ENCODE measurements around the gene KPNA1. TPM values are rescaled to one million over a fixed set of nuclear protein-coding genes. Genes with fewer than 3 reads are reported as not detected.
A peak's percentile ranks its signal among the peaks of the same experiment; 100 is the strongest.

The KPNA1 gene
- total and polyA plus RNA-seq, 2 of the 13 experiments (the other 11 are each of a cell fraction or from before 2014, with no cell fraction given), result 15.4 to 30.0 TPM

DNA sequence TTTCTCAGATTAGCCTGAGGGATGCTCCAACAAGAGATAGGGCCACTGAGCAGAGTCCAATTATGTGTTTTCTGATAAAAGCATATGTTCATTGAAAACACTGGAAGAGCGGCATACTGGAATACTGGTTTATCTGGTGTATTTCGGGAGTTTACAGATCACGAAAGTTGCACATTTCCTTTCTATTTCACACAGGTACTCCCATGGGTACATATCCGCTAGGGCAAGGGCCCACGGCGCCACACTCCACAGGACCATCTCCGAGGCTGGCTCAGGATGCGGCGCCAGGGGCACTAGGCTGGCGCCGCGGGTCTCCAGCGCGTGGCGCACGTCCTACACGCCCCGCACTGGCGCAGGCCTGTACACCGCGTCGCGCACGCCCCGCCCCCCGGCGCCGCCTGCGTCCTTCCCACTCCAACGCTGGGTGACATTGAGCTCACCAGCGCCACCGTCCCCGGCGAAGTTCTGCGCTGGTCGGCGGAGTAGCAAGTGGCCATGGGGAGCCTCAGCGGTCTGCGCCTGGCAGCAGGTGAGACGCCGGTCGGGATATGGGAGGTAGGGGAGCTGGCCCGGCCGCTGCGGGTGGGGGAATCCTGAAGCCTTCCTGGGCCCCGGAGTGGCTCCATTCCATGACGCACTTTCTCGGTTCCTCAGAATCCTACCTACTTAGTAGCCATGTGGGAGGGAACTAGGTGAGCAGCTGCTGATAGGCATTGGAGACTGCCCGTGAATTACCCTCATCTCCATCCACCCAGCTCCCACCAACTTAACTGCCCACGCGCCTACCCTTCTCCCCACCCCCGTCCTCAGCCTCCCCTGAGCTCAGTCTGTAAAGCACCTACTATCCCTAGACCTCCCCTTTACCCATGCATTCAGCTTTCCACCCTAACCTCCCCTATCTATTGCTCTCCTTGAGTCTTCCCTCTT, 130.7 kb downstream of the KPNA1 start, which contains the start of gene FAM162A (continued):
- TF ChIP-seq GLMP (CRISPR knock-in tag; IDR thresholded peaks at IDR 0.05; ENCODE audit: borderline replicate concordance), result no peak
- TF ChIP-seq FOXM1 (CRISPR knock-in tag; IDR thresholded peaks at IDR 0.05), result 0 out of 2 replicates have a peak, but pooled peaks have one; percentile 77
- TF ChIP-seq TSC22D2 (CRISPR knock-in tag; IDR thresholded peaks at IDR 0.05; ENCODE audit: borderline replicate concordance), result peak; percentile 64; the same call in 1 of the 2 replicates
- TF ChIP-seq ZFAT (CRISPR knock-in tag; conservative IDR thresholded peaks at IDR 0.05), result no peak
- TF ChIP-seq, protein P1, sequence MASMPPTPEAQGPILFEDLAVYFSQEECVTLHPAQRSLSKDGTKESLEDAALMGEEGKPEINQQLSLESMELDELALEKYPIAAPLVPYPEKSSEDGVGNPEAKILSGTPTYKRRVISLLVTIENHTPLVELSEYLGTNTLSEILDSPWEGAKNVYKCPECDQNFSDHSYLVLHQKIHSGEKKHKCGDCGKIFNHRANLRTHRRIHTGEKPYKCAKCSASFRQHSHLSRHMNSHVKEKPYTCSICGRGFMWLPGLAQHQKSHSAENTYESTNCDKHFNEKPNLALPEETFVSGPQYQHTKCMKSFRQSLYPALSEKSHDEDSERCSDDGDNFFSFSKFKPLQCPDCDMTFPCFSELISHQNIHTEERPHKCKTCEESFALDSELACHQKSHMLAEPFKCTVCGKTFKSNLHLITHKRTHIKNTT (CRISPR knock-in tag; IDR thresholded peaks at IDR 0.05), result no peak
- TF ChIP-seq FOXA3 (CRISPR knock-in tag; IDR thresholded peaks at IDR 0.05), result peak; percentile 82; the same call in 1 of the 2 replicates
- peak; percentile 97 for TF ChIP-seq MYC (CRISPR knock-in tag; IDR thresholded peaks at IDR 0.05; ENCODE audit: borderline replicate concordance)
- TF ChIP-seq, protein P2, sequence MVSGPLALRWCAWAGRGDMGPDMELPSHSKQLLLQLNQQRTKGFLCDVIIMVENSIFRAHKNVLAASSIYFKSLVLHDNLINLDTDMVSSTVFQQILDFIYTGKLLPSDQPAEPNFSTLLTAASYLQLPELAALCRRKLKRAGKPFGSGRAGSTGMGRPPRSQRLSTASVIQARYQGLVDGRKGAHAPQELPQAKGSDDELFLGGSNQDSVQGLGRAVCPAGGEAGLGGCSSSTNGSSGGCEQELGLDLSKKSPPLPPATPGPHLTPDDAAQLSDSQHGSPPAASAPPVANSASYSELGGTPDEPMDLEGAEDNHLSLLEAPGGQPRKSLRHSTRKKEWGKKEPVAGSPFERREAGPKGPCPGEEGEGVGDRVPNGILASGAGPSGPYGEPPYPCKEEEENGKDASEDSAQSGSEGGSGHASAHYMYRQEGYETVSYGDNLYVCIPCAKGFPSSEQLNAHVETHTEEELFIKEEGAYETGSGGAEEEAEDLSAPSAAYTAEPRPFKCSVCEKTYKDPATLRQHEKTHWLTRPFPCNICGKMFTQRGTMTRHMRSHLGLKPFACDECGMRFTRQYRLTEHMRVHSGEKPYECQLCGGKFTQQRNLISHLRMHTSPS (CRISPR knock-in tag; IDR thresholded peaks at IDR 0.05; ENCODE audit: low read depth), result peak; percentile 46; the same call in 1 of the 2 replicates
- peak; percentile 86 for TF ChIP-seq ZFX (CRISPR knock-in tag; IDR thresholded peaks at IDR 0.05; ENCODE audit: low read depth)
- TF ChIP-seq PHF21A (CRISPR knock-in tag; IDR thresholded peaks at IDR 0.05), result 0 out of 2 replicates have a peak, but pooled peaks have one; percentile 65
- TF ChIP-seq CHD2 (IDR thresholded peaks at IDR 0.05; ENCODE audit: low read depth, low read length), result no peak; the same call in 1 of the 2 replicates
- peak; percentile 65; the same call in 1 of the 2 replicates for TF ChIP-seq NCOA2 (CRISPR knock-in tag; IDR thresholded peaks at IDR 0.05)
- TF ChIP-seq NFE2L1 (CRISPR knock-in tag; IDR thresholded peaks at IDR 0.05; ENCODE audit: borderline replicate concordance), result no peak
- peak; percentile 94; the same call in 1 of the 2 replicates for TF ChIP-seq ZNF614 (CRISPR knock-in tag; IDR thresholded peaks at IDR 0.05; ENCODE audit: borderline replicate concordance)
- no peak for TF ChIP-seq ZNF234 (CRISPR knock-in tag; conservative IDR thresholded peaks at IDR 0.05)
- no peak for TF ChIP-seq TEAD2 (CRISPR knock-in tag; IDR thresholded peaks at IDR 0.05)
- TF ChIP-seq ZNF512B (CRISPR knock-in tag; IDR thresholded peaks at IDR 0.05; ENCODE audit: borderline replicate concordance), result no peak; the same call in 1 of the 2 replicates
- TF ChIP-seq ZNF607 (CRISPR knock-in tag; IDR thresholded peaks at IDR 0.05; ENCODE audit: borderline replicate concordance), result peak; percentile 95
- no peak for TF ChIP-seq ZNF749 (CRISPR knock-in tag; IDR thresholded peaks at IDR 0.05; ENCODE audit: borderline replicate concordance)
- TF ChIP-seq ZNF552 (CRISPR knock-in tag; IDR thresholded peaks at IDR 0.05; ENCODE audit: borderline replicate concordance), result no peak

All from HepG2 (cell line).